ENCODE data around the gene OR2T10.
"Not testable (repeated sequence)": the region's sequence is repeated elsewhere in the genome, so short reads cannot be mapped to it uniquely, and the experiment has no call there.

The OR2T10 gene

GRCh38 chr1:248597589-248597988, at the start of gene OR2T10:
Gene OR2T10, minus strand, starts transcription at chr1:248597700. Its CDS starts 3,932 bp downstream, at chr1:248593768.
- no peak within 1 kb of the TSS for H3K27ac Mint-ChIP-seq

GRCh38 chr1:248645178-248645577, 47.7 kb upstream of the OR2T10 start, which contains the start of gene OR2T35:
Gene OR2T35, minus strand, starts transcription at chr1:248645278. Its CDS starts 6,020 bp downstream, at chr1:248639258.
- H3K27me3 Mint-ChIP-seq; H3K27ac Mint-ChIP-seq; H3K36me3 Mint-ChIP-seq (ENCODE audit: low read depth); H3K4me1 Mint-ChIP-seq (ENCODE audit: low read depth); H3K9me3 Mint-ChIP-seq; DNase-seq; H3K4me3 Mint-ChIP-seq: not testable (repeated sequence)

More at GRCh38 chr1:248597589-248597988, at the start of gene OR2T10:
- no peak for DNase-seq
- Mint-ChIP-seq H3K36me3 (ENCODE audit: low read depth) (no peaks in the 10 kb centered on the region), H3K4me3 (no peak within 1 kb of the TSS), H3K4me1 (ENCODE audit: low read depth) (peaks cover 9% of the 10 kb centered on the region), H3K9me3 (no peaks in the 10 kb centered on the region), H3K27me3 (peaks cover 5% of the 10 kb centered on the region)

- not testable (repeated sequence) for H3K4me3 Mint-ChIP-seq; H3K27me3 Mint-ChIP-seq; H3K9me3 Mint-ChIP-seq; DNase-seq; H3K27ac Mint-ChIP-seq; H3K4me1 Mint-ChIP-seq (ENCODE audit: low read depth); H3K36me3 Mint-ChIP-seq (ENCODE audit: low read depth)
Observed at GRCh38 chr1:248642971-248643651, 45.6 kb upstream of the OR2T10 start.

- H3K4me1 Mint-ChIP-seq (ENCODE audit: low read depth); H3K4me3 Mint-ChIP-seq; H3K36me3 Mint-ChIP-seq (ENCODE audit: low read depth); H3K9me3 Mint-ChIP-seq; H3K27me3 Mint-ChIP-seq; DNase-seq; H3K27ac Mint-ChIP-seq: not testable (repeated sequence)
Observed at GRCh38 chr1:248641583-248641982, 44.1 kb upstream of the OR2T10 start.

- H3K9me3 Mint-ChIP-seq; H3K4me1 Mint-ChIP-seq (ENCODE audit: low read depth); DNase-seq; H3K36me3 Mint-ChIP-seq (ENCODE audit: low read depth); H3K27ac Mint-ChIP-seq; H3K27me3 Mint-ChIP-seq; H3K4me3 Mint-ChIP-seq: not testable (repeated sequence)
Observed at GRCh38 chr1:248640906-248641305, 43.4 kb upstream of the OR2T10 start.

- not testable (repeated sequence) for H3K27ac Mint-ChIP-seq; H3K36me3 Mint-ChIP-seq (ENCODE audit: low read depth); H3K27me3 Mint-ChIP-seq; H3K4me3 Mint-ChIP-seq; DNase-seq; H3K9me3 Mint-ChIP-seq; H3K4me1 Mint-ChIP-seq (ENCODE audit: low read depth)
Observed at GRCh38 chr1:248639652-248640051, 42.2 kb upstream of the OR2T10 start.

- not testable (repeated sequence) for H3K27ac Mint-ChIP-seq; H3K9me3 Mint-ChIP-seq; H3K4me3 Mint-ChIP-seq; H3K4me1 Mint-ChIP-seq (ENCODE audit: low read depth); H3K36me3 Mint-ChIP-seq (ENCODE audit: low read depth); H3K27me3 Mint-ChIP-seq; DNase-seq
Observed at GRCh38 chr1:248636612-248637011, 39.1 kb upstream of the OR2T10 start.

GRCh38 chr1:248634991-248635390, 37.5 kb upstream of the OR2T10 start, which contains the start of gene OR2T11:
Gene OR2T11, minus strand, starts transcription at chr1:248635091. Its CDS starts 7,963 bp downstream, at chr1:248627128.
- not testable (repeated sequence) for H3K27ac Mint-ChIP-seq, H3K4me3 Mint-ChIP-seq

GRCh38 chr1:248631354-248632008, 34.0 kb upstream of the OR2T10 start:
- Mint-ChIP-seq H3K27me3 (no peaks in the 10 kb centered on the region), H3K36me3 (ENCODE audit: low read depth) (no peaks in the 10 kb centered on the region), H3K4me3 (no peak overlapping the region), H3K9me3 (no peaks in the 10 kb centered on the region), H3K4me1 (ENCODE audit: low read depth) (no peaks in the 10 kb centered on the region), H3K27ac (no peak overlapping the region)
- DNase-seq = no peak

More at GRCh38 chr1:248634991-248635390, 37.5 kb upstream of the OR2T10 start, which contains the start of gene OR2T11:
- not testable (repeated sequence) for H3K9me3 Mint-ChIP-seq; H3K27me3 Mint-ChIP-seq; H3K36me3 Mint-ChIP-seq (ENCODE audit: low read depth); H3K4me1 Mint-ChIP-seq (ENCODE audit: low read depth); DNase-seq

- H3K27ac Mint-ChIP-seq = no peak overlapping the region
- H3K27me3 Mint-ChIP-seq = no peaks in the 10 kb centered on the region
- no peak for DNase-seq
- H3K4me3 Mint-ChIP-seq = no peak overlapping the region
- H3K4me1 Mint-ChIP-seq (ENCODE audit: low read depth) = no peaks in the 10 kb centered on the region
- no peaks in the 10 kb centered on the region for H3K9me3 Mint-ChIP-seq
- H3K36me3 Mint-ChIP-seq (ENCODE audit: low read depth) = no peaks in the 10 kb centered on the region
Observed at GRCh38 chr1:248630551-248630950, 33.1 kb upstream of the OR2T10 start.

GRCh38 chr1:248627971-248628844, 30.7 kb upstream of the OR2T10 start:
- DNase-seq = no peak
- Mint-ChIP-seq H3K9me3 (no peaks in the 10 kb centered on the region), H3K27ac (no peak overlapping the region), H3K4me3 (no peak overlapping the region), H3K27me3 (no peaks in the 10 kb centered on the region), H3K4me1 (ENCODE audit: low read depth) (no peaks in the 10 kb centered on the region), H3K36me3 (ENCODE audit: low read depth) (no peaks in the 10 kb centered on the region)

- Mint-ChIP-seq H3K4me1 (ENCODE audit: low read depth) (no peaks in the 10 kb centered on the region), H3K4me3 (no peak overlapping the region), H3K9me3 (no peaks in the 10 kb centered on the region), H3K36me3 (ENCODE audit: low read depth) (no peaks in the 10 kb centered on the region), H3K27me3 (no peaks in the 10 kb centered on the region), H3K27ac (no peak overlapping the region)
- no peak for DNase-seq
Observed at GRCh38 chr1:248625971-248626370, 28.5 kb upstream of the OR2T10 start.

- Mint-ChIP-seq H3K4me3 (no peak overlapping the region), H3K36me3 (ENCODE audit: low read depth) (no peaks in the 10 kb centered on the region), H3K9me3 (no peaks in the 10 kb centered on the region), H3K27me3 (no peaks in the 10 kb centered on the region), H3K27ac (no peak overlapping the region), H3K4me1 (ENCODE audit: low read depth) (no peaks in the 10 kb centered on the region)
- DNase-seq = no peak
Observed at GRCh38 chr1:248625166-248625565, 27.7 kb upstream of the OR2T10 start.

GRCh38 chr1:248622570-248623001, 25.1 kb upstream of the OR2T10 start:
- Mint-ChIP-seq H3K4me3 (no peak overlapping the region), H3K9me3 (no peaks in the 10 kb centered on the region), H3K36me3 (ENCODE audit: low read depth) (no peaks in the 10 kb centered on the region), H3K4me1 (ENCODE audit: low read depth) (peaks cover 3% of the 10 kb centered on the region), H3K27me3 (no peaks in the 10 kb centered on the region), H3K27ac (no peak overlapping the region)
- no peak for DNase-seq
